DOHH2 (cell line): Measurements from ENCODE around the gene KIF2C.
A peak's percentile ranks its signal among the peaks of the same experiment; 100 is the strongest.

Source experiments
- EZH2phosphoT487 ChIP-seq: fragments of 200-600 bp; sonication (generic); IDR thresholded peaks from 2 replicates; pipeline ENCODE4 v1.6.1; 2017; ENCODE audit warnings: borderline replicate concordance, mild to moderate bottlenecking, antibody characterized with exemption, low read length, moderate library complexity, mixed read lengths
- TF ChIP-seq, protein P1 (sequence below): fragments of 200-600 bp; sonication (generic); IDR thresholded peaks from one replicate; pipeline ENCODE4 v1.5.1; 2014; ENCODE audit warnings: antibody characterized with exemption, mild to moderate bottlenecking, low read depth, low read length; ENCODE audit not compliant: poor library complexity, severe bottlenecking

GRCh38 chr1:44747878-44748277 is 8.2 kb downstream of the KIF2C start:
- TF ChIP-seq, protein P1, sequence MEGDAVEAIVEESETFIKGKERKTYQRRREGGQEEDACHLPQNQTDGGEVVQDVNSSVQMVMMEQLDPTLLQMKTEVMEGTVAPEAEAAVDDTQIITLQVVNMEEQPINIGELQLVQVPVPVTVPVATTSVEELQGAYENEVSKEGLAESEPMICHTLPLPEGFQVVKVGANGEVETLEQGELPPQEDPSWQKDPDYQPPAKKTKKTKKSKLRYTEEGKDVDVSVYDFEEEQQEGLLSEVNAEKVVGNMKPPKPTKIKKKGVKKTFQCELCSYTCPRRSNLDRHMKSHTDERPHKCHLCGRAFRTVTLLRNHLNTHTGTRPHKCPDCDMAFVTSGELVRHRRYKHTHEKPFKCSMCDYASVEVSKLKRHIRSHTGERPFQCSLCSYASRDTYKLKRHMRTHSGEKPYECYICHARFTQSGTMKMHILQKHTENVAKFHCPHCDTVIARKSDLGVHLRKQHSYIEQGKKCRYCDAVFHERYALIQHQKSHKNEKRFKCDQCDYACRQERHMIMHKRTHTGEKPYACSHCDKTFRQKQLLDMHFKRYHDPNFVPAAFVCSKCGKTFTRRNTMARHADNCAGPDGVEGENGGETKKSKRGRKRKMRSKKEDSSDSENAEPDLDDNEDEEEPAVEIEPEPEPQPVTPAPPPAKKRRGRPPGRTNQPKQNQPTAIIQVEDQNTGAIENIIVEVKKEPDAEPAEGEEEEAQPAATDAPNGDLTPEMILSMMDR = peak; percentile 48
- TF ChIP-seq EZH2phosphoT487 = no peak
